Medulla oblongata (tissue), 1 donor: ENCODE data around the gene MSH3.
"Not testable (repeated sequence)": the region's sequence is repeated elsewhere in the genome, so short reads cannot be mapped to it uniquely, and the experiment has no call there.

Source experiments
- DNase-seq: peaks from one replicate; pipeline ENCODE4 v3.0.0-alpha.2; 2015; ENCODE audit errors: extremely low spot score

The MSH3 gene

DNA sequence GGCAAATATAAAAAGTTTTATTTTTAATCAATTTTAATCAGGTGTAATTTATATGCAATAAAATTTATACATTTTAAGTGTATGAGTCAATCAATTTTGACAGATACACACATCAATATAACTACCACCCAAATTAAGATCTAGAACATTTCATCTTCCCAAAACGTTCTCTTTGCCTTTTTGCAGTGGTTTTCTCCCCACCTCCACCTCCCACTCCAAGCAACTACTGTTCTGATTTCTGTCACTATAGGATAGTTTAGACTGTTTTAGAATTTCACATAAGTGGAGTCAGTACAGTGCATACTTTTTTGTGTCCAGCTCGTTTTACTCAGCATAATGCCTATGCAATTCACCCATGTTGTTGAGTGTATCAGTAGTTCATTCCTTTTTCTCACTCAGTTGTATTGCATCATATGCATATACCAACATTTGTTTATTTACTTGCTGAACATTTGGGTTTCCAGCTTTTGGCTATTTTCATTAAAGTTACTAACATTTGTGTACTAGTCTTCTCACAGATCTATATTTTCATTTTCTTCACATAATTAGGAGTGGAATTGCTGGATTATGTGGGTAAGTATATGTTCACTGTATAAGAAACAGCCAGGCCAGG is 52.5 kb downstream of the MSH3 start:
- no peak for DNase-seq

DNA sequence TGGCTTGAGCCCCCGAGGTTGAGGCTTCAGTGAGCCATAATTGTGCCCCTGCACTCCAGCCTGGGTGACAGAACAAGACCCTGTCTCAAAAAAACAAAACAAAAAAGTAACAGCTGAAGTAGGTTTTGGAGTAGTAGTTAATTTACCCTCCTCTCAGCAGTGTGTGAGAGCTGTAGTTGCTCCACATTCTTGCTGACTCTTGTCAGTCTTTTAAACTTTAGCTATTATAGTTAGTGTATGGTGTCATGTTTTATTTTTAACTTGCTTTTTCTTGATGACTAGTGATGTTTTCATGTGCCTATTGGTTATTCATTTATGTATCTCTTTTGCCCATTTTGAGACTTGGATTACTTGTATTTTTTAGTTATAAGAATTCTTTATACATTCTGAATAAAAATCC is 53.2 kb downstream of the MSH3 start:
- DNase-seq = no peak

DNA sequence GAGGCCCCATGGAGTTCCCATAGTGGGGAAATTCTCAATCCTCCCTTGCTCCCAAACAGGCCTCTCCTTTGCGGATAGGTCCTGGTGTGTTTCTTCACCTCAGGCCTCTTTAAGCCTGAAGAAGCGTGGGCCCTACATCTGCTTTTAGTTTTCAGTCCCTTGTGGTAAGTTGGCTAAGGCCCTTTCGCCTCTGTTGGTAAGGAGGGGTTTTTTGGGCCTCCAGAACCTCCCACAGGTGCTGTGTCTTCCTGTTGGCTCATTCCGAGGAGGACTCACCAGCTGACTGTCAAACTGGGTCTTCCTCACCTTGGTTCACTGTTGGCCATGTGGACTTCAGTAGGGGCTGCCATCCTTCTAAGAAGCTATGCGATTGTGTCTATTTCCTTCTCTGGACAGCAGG is 56.8 kb downstream of the MSH3 start:
- no peak for DNase-seq

DNA sequence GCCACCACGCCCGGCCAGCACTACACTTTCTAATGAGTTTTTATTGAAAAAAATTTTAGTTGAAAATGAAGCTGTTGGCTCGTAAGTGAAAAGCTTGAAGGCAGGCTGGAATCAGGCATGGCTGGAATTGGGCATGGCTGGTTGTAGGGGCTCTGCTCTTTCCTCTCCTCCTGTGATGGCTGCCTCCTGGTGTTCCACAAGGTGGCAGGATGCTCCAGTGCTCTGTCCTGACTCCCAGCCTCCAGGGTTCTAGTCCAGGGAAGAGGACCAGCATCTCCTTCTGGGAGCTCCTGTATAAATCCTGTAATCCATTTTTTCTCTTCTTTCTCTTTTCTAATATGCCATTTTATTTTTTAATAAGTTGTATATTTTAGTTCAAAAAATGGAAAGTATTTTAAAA is 57.5 kb downstream of the MSH3 start:
- DNase-seq = peak; percentile 33

DNA sequence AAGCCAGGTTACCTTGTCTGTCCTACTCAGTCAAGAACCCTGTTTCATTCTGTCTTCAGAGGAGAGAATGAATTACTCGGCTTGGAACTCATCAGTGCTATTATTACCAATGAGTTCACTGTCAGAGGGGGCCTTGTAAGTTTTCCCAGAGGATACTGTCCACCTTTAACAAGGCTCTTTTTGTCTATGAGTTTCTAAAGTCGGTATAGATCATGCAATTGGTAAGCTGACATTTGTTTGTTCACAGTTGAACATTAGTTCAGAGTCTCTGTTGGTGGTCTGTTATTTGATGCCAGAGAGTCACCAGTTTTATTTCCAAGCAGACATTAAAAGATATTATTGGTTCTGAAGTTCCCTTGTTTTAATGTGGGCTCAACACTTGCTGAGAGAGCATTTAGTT is 58.5 kb downstream of the MSH3 start:
- no peak for DNase-seq

DNA sequence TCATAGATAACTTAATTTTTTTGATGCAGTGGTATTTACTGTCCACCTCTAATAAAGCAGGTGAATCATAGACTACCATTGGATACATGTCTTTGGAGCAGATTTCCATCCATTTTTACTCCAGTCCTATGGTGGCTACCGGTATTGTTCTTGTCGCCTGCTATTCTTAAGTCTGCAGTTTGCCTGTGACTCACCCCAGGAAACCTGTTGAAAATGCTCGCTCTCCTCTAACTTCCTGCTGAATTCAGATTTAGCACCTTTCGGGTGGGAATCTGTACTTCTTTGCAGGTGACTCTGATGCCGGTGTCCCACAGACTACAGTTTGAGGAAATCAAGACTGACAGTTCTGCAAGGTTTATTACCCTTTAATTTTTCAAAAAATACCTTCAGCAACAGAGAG is 59.2 kb downstream of the MSH3 start:
- no peak for DNase-seq

DNA sequence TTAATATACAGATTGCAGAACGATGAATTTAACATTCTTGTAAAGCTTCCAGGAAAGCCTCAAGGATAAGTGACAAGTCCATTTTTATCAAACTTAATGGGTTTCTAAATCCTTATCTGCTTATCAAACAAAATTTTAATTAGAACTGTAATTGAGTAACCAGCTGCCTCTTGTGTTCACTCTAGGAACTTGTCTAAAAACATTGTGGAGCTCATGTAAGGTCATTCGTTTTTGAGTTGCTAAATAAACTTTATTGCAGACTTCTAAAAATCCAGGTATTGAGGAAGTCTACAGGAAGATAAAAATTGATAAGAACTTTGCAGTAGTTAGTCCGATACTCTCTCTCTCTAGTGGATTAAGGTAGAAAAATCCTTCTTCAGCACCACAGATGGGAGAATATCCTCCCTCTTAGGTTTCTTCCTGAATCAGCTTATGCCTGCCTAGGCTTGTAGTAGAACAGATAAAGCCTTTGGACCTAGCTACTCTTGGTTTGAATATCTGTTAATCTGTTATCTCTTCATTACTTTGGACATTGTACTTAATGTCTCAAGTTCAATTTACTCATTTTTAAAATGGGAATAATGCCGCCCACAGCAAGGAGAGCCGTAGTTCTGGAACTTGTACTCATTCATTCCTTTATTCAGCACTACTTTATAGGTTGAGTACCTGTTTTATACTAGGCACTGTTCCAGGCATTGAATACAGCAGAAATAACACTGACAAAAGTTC is 60.3 kb downstream of the MSH3 start:
- no peak for DNase-seq

DNA sequence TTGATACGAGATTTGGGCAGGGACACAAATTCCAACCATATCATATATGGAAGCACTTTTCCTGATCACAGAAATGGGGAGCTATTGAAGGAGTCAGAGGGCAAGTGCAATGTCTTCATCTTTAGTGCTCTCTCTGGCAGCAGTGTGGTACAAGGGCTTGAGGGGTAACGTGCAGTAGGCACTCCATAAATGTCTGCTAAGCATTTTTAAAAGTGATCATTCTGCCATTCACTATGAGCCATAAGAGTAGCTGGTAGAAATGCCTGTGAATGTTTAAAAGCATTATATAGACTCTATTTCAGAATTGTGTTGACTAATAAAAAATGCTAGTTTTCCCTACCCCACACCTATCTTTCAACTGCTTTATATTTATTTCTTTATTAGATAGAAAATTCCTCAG is 61.4 kb downstream of the MSH3 start:
- no peak for DNase-seq

DNA sequence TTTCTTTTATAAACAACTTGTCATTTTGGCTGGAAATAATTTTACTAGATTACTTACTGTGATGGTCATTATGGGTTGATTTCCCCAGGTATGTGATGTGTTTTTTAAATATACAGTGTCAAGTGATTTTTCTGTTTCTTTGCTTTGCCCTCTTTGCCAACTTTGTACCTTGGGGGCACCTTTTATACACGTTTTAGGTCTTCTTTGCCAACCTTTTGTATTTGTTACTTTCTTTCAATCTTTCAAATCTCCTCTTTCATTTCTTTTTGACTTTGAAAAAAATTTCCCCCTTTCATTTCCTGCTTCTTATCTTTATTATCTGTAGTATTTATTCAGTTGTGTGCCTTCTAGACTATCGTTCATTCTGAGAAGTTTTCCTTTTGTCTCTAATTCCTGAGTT is 65.7 kb downstream of the MSH3 start:
- DNase-seq = no peak

DNA sequence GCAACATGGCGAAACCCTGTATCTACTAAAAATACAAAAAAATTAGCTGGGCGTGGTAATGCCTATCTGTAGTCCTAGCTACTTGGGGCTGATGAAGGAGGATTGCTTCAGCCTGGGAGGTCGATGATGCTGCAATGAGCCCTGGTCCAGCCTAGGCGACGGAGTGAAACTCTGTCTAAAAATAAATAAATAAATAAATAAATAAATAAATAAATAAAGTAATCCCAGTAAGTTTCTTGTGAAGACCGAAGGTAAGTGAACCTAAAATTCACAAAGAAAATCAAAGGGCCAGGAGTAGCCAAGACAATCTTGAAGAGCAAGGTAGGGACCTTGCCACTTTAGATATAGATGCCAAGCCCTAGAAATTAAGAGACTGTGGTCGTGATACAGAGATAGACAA is 68.5 kb downstream of the MSH3 start:
- DNase-seq = no peak

DNA sequence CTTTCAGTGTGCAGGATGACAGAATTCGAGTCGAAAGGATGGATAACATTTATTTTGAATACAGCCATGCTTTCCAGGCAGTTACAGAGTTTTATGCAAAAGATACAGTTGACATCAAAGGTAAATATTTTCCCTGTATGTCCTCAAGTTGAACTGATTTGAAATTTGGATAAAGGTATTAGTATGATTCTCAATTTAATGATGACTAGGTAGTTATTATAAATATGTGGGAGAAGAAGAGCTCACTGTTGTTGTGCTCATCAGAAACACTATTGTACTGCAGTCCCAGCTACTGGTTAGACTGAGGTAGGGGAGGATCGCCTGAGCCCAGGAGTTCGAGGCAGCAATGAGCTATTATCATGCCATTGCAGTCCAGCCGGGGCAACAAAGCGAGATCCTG is 71.0 kb downstream of the MSH3 start:
- DNase-seq = no peak

DNA sequence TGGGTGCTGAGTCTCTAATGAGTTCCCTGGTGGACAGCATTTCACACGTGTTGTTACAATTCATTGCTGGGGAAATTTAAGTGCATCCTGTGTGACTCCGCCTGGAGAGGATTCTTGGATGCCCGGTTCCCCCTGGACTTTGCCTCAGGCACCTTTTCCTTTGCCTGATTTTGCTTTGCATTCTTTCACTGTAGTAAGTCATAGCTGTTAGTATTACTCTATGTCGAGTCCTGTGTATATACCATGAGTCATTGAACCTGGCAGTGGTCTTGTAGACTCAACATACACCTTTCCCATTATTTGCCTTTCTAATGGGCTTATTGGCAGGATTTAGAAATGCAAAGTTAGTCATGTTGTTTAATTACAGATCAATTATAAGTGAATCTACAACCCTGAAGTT is 82.3 kb downstream of the MSH3 start:
- DNase-seq = no peak

DNA sequence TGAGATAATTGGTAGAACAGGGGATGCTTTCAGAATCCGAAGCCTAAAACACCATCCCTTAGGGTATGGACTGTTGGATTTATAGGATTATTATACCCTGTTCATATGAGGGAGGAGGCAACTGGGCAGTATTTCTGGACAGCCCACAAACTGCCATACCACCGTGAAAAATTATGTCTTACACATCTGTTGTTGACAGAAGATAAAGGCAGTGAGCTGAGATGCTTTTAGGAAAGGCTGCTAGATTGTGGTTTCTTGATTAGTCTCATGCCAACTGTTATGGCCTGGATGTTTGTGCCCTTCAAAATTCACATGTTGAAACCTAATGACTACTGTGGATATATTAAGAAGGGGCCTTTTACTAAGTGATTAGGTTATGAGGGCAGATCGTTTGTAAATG is 84.0 kb downstream of the MSH3 start:
- no peak for DNase-seq

DNA sequence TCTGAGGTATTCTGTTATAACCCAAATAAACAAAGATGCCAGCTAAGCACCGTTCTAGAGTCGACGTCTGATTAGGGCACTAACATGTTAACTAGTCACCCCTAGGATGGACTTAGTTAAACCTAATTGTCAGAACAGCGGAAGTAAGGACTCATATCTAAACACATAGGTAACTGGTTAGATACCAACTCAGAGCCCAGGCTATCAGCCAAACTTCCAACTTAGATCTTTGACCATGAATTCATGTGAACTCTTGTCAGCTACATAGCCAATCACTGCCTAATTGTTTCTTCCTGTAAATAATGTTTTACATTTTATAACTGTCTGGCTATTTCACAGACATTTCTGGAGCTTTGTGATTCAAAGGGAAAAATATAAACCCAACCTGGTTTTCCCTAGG is 84.6 kb downstream of the MSH3 start:
- no peak for DNase-seq

DNA sequence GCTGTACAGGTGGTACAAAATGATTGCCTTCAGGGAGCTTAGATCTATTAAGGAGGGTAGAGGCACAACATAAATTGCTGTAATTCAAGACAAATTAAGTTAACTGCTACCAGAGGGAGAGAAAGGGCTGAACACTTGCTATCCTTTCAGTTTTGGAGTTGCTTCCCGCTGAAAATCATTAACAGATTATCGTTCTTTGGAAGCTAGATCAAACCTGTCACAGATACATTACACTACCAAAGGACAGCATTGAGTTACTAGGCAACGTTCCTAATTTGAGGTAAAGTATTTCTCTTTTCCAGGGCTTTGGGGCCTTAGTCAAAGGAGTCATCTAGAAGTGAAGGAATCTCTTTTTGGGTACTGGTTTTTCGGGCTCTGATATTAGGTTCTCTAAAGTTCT is 85.0 kb downstream of the MSH3 start:
- no peak for DNase-seq

DNA sequence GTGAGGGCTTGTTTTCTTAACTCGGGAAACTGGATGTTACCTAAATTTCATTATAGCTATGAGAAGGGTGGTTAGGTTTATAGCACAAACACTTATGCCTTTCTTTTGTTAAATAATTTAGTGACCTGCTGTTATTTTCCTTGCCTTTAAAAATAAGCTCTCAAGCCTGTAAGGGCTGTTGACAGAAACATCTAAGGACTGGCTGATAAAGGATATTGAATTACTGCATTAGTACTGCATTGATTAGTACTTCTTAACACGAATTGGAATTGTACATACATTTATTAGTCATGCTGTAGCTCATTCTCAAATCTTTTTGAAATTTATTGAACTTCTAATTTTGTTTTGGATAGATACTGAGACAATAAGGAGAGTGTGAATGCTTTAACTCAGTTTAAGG is 85.4 kb downstream of the MSH3 start:
- no peak for DNase-seq

DNA sequence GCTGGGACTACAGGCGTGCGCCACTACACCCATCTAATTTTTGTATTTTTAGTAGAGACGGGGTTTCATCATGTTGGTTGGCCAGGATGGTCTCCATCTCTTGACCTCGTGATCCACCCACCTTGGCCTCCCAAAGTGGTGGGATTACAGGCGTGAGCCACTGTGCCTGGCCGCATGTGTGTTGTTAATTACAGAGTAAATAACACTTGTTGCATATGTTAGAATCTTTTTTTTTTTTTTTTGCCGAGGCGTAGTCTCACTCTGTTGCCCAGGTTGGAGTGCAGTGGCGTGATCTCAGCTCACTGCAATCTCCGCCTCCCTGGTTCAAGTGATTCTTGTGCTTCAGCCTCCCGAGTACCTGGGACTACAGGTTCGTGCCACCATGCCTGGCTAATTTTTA is 86.0 kb downstream of the MSH3 start:
- not testable (repeated sequence) for DNase-seq

DNA sequence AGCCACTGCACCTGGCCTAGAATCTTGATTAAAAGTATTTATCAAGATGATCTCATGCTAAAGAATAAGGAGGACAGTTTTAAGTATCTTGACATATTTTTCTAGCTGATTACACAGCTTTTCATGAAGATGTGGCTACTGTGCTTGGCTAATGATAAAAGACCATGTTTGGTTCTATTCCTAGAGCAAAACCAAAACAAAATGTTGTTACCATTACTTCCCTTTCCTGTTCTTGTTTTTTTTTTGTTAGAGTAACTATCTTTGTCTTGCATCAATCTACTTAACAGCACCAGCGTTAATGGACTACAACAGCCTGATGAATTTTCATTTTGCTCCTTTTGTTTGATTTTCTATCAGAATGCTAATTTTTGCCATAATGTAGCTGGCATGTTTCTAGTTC is 86.5 kb downstream of the MSH3 start:
- DNase-seq = no peak

DNA sequence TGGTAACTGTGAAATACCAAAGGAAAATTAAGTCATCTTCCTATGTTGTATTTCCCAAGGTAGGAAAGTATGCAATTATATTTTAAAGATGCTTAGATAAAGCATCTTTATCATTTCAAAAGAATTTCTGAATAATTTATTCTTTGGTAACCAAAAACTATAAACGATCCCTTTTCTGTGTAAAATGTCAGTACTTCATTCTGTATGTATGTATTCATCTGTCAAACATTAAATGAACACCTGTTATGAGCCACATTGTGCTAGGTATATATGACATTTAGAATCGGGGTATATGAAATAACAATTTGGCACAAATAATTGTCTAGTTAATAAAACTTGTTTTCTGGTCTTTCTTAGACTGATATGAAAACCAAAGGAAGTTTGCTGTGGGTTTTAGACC is 89.7 kb downstream of the MSH3 start:
- no peak for DNase-seq

DNA sequence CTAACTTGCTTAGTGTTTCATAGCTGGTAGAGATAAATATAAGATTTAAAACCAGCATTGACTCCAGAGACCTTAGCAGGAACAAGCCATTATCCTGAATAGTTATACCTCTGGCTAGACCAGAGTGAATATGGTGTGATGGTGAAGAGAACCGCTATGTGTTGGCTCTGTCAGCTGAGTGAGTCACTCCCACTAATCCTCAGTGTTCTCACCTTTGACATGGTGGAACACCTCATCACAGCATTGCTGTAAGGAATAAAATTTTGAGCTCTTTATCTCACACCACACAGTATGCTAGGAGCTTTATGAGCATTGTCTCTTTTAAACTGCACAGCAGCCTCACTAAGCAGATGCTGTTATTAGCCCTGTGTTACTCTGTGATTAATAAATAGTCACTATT is 91.0 kb downstream of the MSH3 start:
- no peak for DNase-seq

DNA sequence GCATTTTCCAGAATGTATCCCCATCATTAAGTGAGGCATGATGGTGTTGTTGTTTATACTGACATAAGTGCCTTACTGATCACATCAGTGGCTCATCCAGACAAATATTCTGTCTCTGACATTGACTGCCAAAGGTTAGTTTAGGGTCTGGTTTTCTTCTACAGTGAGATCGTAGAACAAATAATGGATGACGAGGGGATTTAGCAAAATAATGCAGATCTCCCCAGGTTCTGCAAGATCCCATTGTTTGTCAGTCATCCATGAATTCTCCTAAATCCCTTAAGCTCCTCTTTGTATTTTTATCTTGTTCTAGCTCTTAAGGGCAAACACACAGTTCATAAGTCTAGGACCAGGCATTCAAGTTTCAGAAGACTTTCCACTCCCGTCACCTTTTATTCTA is 93.5 kb downstream of the MSH3 start:
- no peak for DNase-seq

DNA sequence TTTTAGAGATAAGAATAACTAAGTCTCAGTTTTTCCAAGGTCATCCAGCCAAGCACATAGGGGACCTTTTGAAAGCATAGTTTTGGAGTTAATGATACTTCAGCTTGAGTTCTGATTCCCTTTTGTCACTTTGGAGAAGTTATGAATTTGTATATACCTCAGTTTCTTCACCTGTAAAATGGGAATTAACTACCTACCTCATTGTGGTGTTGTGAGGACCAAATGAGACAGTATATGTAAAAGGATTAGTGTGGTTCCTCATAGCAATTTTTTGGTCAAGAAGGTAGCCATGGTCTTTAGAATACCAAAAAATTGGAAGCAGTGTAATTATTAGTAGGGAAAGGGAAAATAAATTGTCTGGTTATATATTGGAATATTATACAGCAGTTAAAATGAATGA is 98.0 kb downstream of the MSH3 start:
- no peak for DNase-seq

DNA sequence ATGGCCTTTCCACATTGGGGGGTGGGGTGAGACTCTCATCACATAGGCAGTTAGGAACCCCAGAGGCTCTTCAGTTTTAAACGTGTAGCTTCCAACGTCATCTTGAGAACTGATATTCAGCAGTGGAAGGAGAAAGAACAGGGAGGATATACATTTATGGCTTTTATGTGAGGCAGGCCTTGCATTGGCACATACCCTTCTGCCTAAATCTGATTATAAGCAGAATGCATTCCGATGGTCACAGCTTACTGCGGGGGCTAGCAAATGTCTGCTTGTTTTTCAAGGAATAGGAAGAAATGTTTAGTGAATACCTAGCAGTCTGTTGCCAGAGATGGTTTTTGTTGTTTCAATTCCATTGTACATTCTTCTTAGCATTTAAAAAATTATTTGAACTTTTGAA is 99.3 kb downstream of the MSH3 start:
- no peak for DNase-seq

DNA sequence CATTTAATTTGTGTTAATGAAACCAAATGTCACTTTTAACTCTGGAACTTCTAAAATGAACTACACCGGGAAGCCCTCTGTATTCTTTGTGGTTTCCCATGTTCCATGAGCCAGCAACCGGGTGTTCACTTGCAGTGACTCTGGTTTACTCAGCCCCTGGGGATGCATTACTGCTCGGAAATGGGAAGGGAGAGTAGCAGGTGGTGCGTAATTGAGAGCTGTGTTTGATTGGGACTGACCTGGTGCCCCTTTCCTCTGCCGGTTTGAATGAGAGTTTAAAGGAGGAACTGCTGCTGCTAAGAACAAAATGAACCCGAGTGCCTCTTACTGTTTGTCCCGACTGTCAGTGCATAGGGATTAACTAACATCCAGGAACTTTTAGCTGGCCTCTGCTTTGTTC is 100.4 kb downstream of the MSH3 start:
- no peak for DNase-seq
